Stomach (tissue), 9 donors: ENCODE data around the gene RIMBP2. TPM values are rescaled to one million over a fixed set of nuclear protein-coding genes. Genes with fewer than 3 reads are reported as not detected.

Experiments used
- DNase-seq, 2 donors: peaks; one replicate each; pipeline versions ENCODE4 v3.0.0 to v3.0.0-alpha.2; 2013 to 2019
- H3K27ac ChIP-seq, 5 donors: fragments of 200-600 bp in 4 of 5; sonication (generic) in 4 of 5; one replicate each; pipeline ENCODE4 v1.5.1; 2013 to 2019; ENCODE audit warnings: mild to moderate bottlenecking in 1 of 5, moderate library complexity in 1 of 5
- H3K27me3 ChIP-seq, 3 donors: fragments of 200-600 bp; sonication (generic); one replicate each; pipeline ENCODE4 v1.5.1; 2017 to 2019; ENCODE audit warnings: mixed run types in 1 of 3
- H3K36me3 ChIP-seq, 4 donors: fragments of 200-600 bp; sonication (generic); 1 replicate in 3 of 4; 2 replicates in 1 of 4; pipeline ENCODE4 v1.5.1; 2016 to 2019
- H3K4me1 ChIP-seq, 4 donors: fragments of 200-600 bp; sonication (generic); one replicate each; pipeline ENCODE4 v1.5.1; 2016 to 2019
- H3K4me3 ChIP-seq, 4 donors: fragments of 200-600 bp; sonication (generic) in 3 of 4; one replicate each; pipeline ENCODE4 v1.5.1; 2016 to 2019; ENCODE audit warnings: mild to moderate bottlenecking in 1 of 4
- H3K9me3 ChIP-seq, 4 donors: fragments of 200-600 bp; sonication (generic); one replicate each; pipeline ENCODE4 v1.5.1; 2016 to 2019
- CTCF ChIP-seq, 7 experiments: fragments of 450-650 bp in 4 of 7; fragments of 200-600 bp in 3 of 7; sonication (generic) in 3 of 7; IDR thresholded peaks; one replicate each; pipeline ENCODE4 v1.5.1; 2016 to 2019; ENCODE audit warnings: antibody characterized with exemption in 7 of 7, control low read depth in 2 of 7, mild to moderate bottlenecking in 1 of 7
- EP300 ChIP-seq: sonication (generic); formaldehyde crosslinking; IDR thresholded peaks from one replicate; pipeline ENCODE4 v1.6.1; 2017; ENCODE audit warnings: antibody characterized with exemption
- POLR2A ChIP-seq, 4 donors: fragments of 450-650 bp; IDR thresholded peaks; one replicate each; pipeline ENCODE4 v1.6.1; 2016; ENCODE audit warnings: antibody characterized with exemption in 4 of 4, control low read depth in 2 of 4, mild to moderate bottlenecking in 1 of 4, moderate library complexity in 1 of 4
- POLR2AphosphoS5 ChIP-seq, 3 donors: sonication (generic); formaldehyde crosslinking; IDR thresholded peaks; one replicate each; pipeline ENCODE4 v1.6.1; 2016; ENCODE audit warnings: antibody characterized with exemption in 3 of 3
- WGBS, 5 donors: extraction: QIAGEN DNeasy Blood & Tissue Kit in 3 of 5; methylation state at CpG; one replicate each; pipeline versions ENCODE4 v1.1.5 to v1.1.7; 2013 to 2018; 5-methylcytosine and 5-hydroxymethylcytosine counted together
- intact Hi-C: fragments of 100-400 bp; cut with DNase I; formaldehyde crosslinking; loops from one replicate; pipeline ENCODE4 v1.15.1; 2023; ENCODE audit warnings: low total_unique reads
- polyA plus RNA-seq, 3 donors: library from polyadenylated mRNA; stranded (reverse); fragments of 200-250 nt; gene quantifications; one replicate each; pipeline ENCODE4 v1.2.3, GENCODE V29; 2013
- total RNA-seq, 5 donors: library from RNA; depleted of rRNA; stranded (reverse); fragments of >200 nt; gene quantifications; one replicate each; pipeline versions ENCODE4 v1.1.0 to v1.2.3, GENCODE V29; 2014 to 2016
- donor health status: healthy with polysubstance abuse.
- donor health status: Bipolar disorder and iron deficiency.
- donor health status: healthy.

The RIMBP2 gene
- total and polyA plus RNA-seq, 8 donors: 0.75 to 44.6 (median 5.6) TPM

GRCh38 chr12:130556486-130557055 is 159.5 kb downstream of the RIMBP2 start:
- DNase-seq: no peak
- WGBS, 5 donors: 81 to 92% (median 84%) methylated on average over 6 to 8 of the region's 8 CpGs
- H3K27ac ChIP-seq: no peak overlapping the region
- intact Hi-C loops: no loop called here
- H3K4me3 ChIP-seq: no peak overlapping the region
- H3K4me1 ChIP-seq: no peaks in the 10 kb centered on the region
- H3K36me3 ChIP-seq: no peaks in the 10 kb centered on the region
- TF ChIP-seq EP300 (no peak), POLR2A (IDR thresholded peaks at IDR 0.05) (no peak), CTCF (IDR thresholded peaks at IDR 0.05) (no peak), POLR2AphosphoS5 (IDR thresholded peaks at IDR 0.05) (no peak)
- H3K27me3 ChIP-seq: peaks cover 0 to 16% (median 0%) of the 10 kb centered on the region in 3 donors
- H3K9me3 ChIP-seq: peaks cover 0 to 9% (median 4%) of the 10 kb centered on the region in 4 donors

- 53 to 62% (median 55%) methylated on average over 20 of the region's 20 CpGs for WGBS, 5 donors
- no peaks in the 10 kb centered on the region for H3K4me1 ChIP-seq
Measured at GRCh38 chr12:130555628-130556485, 160.2 kb downstream of the RIMBP2 start.

GRCh38 chr12:130555221-130555620 is 160.9 kb downstream of the RIMBP2 start:
- no peaks in the 10 kb centered on the region for H3K36me3 ChIP-seq
- H3K9me3 ChIP-seq: peaks cover 0 to 19% (median 15%) of the 10 kb centered on the region in 4 donors
- H3K27me3 ChIP-seq: peaks cover 0 to 16% (median 0%) of the 10 kb centered on the region in 3 donors
- 57 to 71% (median 65%) methylated on average over 5 of the region's 5 CpGs for WGBS, 5 donors
- no peak overlapping the region for H3K4me3 ChIP-seq
- no peak for TF ChIP-seq CTCF (IDR thresholded peaks at IDR 0.05)
- TF ChIP-seq POLR2A (IDR thresholded peaks at IDR 0.05): no peak
- no peak for TF ChIP-seq EP300
- no peak for TF ChIP-seq POLR2AphosphoS5 (IDR thresholded peaks at IDR 0.05)
- intact Hi-C loops: no loop called here
- no peaks in the 10 kb centered on the region for H3K4me1 ChIP-seq
- DNase-seq: no peak
- no peak overlapping the region for H3K27ac ChIP-seq

More at GRCh38 chr12:130555628-130556485, 160.2 kb downstream of the RIMBP2 start:
- H3K9me3 ChIP-seq: peaks cover 0 to 17% (median 11%) of the 10 kb centered on the region in 4 donors
- peaks cover 0 to 16% (median 0%) of the 10 kb centered on the region in 3 donors for H3K27me3 ChIP-seq
- intact Hi-C loops: no loop called here
- no peak for TF ChIP-seq CTCF (IDR thresholded peaks at IDR 0.05)
- TF ChIP-seq POLR2A (IDR thresholded peaks at IDR 0.05): no peak
- no peak for TF ChIP-seq POLR2AphosphoS5 (IDR thresholded peaks at IDR 0.05)
- no peak for TF ChIP-seq EP300
- H3K27ac ChIP-seq: no peak overlapping the region
- H3K36me3 ChIP-seq: no peaks in the 10 kb centered on the region
- H3K4me3 ChIP-seq: no peak overlapping the region
- peak in 1 of 2 donors; percentile 65 for DNase-seq

GRCh38 chr12:130552483-130552996 is 163.6 kb downstream of the RIMBP2 start:
- H3K36me3 ChIP-seq: no peaks in the 10 kb centered on the region
- H3K4me1 ChIP-seq: no peaks in the 10 kb centered on the region
- no peak for DNase-seq
- 70 to 81% (median 76%) methylated on average over 7 of the region's 7 CpGs for WGBS, 5 donors
- H3K27me3 ChIP-seq: peaks cover 0 to 16% (median 0%) of the 10 kb centered on the region in 3 donors
- TF ChIP-seq CTCF (IDR thresholded peaks at IDR 0.05) (no peak), POLR2AphosphoS5 (IDR thresholded peaks at IDR 0.05) (no peak), EP300 (no peak)
- intact Hi-C loops: no loop called here
- peaks cover 0 to 24% (median 16%) of the 10 kb centered on the region in 4 donors for H3K9me3 ChIP-seq
- no peak overlapping the region for H3K4me3 ChIP-seq
- H3K27ac ChIP-seq: no peak overlapping the region
